Measurements from ENCODE around the gene GPSM1.
A peak's percentile ranks its signal among the peaks of the same experiment; 100 is the strongest.

GPSM1 gene, protein sequence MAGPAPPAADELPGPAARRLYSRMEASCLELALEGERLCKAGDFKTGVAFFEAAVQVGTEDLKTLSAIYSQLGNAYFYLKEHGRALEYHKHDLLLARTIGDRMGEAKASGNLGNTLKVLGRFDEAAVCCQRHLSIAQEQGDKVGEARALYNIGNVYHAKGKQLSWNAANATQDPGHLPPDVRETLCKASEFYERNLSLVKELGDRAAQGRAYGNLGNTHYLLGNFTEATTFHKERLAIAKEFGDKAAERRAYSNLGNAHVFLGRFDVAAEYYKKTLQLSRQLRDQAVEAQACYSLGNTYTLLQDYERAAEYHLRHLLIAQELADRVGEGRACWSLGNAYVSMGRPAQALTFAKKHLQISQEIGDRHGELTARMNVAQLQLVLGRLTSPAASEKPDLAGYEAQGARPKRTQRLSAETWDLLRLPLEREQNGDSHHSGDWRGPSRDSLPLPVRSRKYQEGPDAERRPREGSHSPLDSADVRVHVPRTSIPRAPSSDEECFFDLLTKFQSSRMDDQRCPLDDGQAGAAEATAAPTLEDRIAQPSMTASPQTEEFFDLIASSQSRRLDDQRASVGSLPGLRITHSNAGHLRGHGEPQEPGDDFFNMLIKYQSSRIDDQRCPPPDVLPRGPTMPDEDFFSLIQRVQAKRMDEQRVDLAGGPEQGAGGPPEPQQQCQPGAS

DNA sequence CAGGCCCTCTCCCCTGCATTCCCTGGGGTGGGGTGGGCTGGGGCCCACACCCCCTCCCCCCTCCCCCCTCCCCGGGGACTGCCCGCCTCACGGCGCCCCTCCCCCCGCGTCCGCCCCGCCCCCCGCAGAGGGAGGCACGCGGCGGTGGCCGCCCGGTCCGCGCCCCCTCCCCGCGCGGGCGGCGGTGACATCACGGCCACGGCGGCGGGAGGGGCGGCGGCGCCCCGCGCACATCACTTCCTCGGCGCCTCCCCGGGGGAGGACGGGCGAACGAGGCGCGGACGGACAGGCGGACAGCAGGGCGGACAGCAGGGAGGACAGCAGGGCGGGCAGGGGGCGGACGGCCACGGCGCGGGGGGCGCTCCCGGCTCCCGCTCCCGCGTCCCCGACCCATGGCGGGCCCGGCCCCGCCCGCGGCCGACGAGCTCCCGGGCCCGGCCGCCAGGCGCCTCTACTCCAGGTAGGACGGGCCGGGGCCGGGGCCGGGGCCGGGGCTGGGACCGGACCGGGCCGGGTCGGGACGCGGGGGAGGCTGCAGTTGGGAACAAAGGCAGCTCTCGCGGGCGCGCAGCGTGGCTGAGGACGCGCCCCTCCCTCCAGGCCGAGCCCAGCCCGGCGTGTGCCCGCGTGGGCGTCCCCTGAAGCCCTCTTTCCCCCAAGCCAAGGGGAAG lies at the start of gene GPSM1:
TSS of gene GPSM1 (plus strand) at position 236 of the 671 bp plus-strand sequence. CDS start at position 393, 157 bp downstream.
- DNase-seq (ENCODE audit: low read depth, low spot score), result no peak

DNA sequence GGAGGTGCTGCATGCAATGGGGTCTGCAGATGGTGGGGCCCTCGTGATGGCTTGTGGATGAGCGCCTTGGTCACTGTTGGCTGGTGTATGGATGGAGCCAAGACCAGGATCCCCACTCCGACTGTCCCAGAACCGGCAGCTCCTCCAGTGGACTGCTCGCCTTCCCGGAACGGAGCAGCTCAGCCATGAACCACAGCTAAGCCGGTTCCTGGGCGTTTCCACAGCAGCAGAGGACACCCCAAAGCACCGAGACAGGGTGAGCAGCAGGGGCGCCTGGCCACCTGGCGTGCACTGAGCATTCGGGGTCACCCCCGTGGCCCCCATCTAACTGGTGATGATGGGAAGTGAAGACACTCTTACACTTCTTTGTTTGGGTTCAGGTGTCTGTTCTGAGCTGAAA lies 49.6 kb upstream of the GPSM1 start:
- no peak for DNase-seq (ENCODE audit: low read depth, low spot score)

DNA sequence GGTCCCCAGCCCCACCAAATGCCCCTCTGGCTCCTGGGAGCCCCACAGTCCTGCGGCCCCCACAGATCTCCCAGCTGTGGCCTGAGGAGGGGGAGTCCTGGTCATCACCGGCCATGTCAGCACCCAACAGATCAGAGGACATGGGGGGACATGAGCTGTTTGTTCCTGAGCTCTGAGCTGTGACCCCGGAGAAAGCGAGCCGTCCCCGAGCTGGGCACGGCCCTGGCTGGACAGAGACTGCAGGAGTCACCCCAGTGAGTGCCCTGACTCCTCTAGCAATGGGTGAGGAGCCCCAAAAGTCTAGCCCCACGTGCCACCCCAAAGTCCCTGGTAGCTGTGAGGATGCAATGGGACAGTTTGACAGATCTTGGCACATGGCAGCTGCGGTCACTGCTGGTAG lies 49.1 kb upstream of the GPSM1 start:
- DNase-seq (ENCODE audit: low read depth, low spot score), result no peak

DNA sequence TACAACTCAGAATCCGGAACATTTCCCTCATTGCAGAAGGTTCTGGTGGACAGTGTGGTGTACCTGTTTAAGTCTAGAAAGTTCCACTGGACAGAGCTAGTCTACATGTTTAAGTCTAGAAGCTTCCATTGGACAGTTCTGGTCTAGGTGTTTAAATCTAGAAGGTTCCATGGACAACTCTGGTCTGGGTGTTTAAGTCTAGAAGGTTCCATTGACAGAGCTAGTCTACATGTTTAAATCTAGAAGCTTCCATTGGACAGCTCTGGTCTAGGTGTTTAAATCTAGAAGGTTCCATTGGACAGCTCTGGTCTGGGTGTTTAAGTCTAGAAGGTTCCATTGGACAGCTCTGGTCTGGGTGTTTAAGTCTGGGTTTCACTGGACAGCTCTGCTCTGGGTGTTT lies 48.4 kb upstream of the GPSM1 start:
- DNase-seq (ENCODE audit: low read depth, low spot score), result no peak

DNA sequence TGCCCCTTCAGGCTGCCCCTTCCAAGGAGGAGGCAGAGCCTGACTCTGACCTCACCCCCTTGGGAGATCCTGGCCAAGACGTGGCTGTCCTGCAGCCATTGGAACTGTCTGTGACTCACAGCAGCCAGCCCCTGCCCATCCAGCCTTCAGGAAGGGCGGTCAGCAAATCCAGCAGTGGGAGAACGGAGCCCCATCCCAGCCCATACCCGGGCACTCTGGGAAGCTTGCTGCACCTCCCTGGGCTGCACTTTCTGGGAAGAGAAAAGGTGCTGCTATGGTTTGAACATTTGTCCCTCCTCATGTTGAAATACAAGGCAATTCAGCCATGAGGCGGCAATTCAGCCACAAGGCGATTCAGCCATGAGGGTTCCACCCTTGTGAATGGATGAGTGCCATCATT lies 47.9 kb upstream of the GPSM1 start:
- no peak for DNase-seq (ENCODE audit: low read depth, low spot score)

DNA sequence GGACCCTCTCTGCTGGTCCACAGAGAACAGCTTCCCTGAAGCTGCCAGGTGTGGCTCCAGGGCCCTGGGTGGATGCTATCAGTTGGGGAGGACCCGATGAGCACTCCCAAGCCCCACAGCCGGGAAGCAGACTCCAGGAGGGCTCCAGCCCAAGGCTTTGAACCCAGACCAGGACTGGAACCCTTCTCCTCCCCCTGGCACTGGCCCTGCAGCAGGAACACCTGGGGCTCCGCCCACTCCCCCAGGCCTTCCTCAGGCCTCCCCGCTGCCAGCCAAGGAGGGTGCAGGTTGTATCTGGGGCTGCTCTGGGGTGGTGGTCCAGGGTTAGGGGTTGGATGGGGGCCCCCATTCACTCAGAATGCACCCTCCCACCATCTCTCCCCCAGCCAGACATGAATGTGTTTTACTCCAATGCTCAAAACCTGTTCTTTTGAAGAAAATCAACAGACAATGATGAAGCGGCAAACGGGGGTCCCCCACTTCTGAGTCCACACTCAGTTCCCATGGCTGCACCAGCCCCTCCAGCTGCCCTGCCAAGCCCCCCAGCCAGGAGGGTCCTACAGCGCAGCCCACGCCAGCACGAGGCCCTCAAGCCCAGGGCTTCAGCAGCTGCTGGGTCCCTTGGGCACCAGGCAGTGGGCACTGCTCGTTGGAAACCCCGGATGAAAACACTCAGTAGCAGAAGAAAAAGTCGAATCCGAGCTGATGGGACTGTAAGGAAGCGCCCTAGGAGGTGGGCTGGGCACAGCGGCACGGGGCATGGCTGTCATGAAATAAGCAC lies 46.6 kb upstream of the GPSM1 start:
- no peak for DNase-seq (ENCODE audit: low read depth, low spot score)

DNA sequence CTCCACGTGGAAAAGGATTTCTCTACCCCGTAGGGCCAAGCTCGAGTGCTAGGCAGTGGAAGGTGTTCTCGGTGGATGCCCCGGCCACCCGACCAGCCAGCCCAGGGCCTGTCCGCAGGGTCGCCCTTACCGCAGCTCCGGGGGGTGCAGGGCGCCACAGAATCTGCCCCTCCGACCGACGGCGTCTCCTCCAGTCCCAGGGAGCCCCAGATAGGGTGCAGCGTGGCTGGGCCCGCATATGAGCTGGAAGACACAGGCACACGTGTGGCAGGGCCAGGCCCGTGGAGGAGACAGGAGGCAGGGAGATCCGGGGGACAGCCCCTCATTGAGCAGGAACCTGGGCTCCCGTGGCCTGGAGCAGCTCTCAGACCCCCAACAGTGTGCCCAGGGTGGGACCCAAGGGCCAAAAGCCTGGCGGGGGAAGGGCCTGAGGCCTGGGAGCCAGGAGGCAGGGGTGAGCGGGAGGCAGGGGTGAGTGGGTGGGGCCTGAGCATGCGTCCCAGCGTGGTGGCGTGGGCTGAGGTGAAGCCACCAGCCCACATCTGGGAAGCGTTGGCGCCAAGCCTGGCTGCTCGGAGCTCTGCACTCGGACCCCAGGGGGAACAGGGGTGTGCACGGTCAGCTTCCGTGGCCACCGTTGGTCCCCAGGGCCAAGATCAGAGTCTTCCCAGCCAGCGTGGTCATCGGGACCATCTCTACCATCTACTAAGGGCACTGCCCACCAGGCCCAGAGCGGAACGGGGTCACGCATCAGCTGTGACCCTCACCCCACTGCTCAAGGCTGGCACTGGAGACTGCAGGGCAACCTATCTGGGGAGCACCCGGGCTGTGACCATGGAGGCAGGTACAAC lies 45.7 kb upstream of the GPSM1 start:
- DNase-seq (ENCODE audit: low read depth, low spot score), result no peak

DNA sequence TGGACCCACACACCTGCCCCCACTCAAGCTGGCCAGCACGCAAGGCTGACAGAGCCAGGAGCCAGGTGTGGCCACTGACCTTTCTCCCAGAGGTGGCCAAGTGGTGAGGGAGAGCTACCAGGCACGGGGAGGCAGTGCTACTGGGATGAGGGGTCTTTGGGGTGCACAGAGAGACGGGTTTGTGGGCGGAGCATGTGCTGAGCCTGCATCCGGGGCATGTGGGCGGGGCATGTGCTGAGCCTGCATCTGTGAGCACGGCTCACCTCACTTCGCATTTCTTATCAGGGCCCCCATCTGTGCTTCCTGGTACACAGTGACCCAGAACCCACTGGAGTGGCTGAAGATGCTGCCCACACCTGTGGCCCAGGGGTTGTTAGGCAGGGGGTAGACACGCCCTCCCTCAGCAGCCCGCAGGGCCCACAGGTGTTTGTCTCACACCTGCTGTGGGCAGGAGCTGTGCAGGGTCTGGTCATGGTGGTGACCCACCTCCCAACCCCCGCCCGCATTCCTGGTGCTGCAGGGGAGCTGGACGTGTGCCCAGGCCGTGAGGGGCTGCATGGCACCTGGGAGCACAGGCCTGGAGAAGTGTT lies 45.0 kb upstream of the GPSM1 start:
- DNase-seq (ENCODE audit: low read depth, low spot score), result no peak

DNA sequence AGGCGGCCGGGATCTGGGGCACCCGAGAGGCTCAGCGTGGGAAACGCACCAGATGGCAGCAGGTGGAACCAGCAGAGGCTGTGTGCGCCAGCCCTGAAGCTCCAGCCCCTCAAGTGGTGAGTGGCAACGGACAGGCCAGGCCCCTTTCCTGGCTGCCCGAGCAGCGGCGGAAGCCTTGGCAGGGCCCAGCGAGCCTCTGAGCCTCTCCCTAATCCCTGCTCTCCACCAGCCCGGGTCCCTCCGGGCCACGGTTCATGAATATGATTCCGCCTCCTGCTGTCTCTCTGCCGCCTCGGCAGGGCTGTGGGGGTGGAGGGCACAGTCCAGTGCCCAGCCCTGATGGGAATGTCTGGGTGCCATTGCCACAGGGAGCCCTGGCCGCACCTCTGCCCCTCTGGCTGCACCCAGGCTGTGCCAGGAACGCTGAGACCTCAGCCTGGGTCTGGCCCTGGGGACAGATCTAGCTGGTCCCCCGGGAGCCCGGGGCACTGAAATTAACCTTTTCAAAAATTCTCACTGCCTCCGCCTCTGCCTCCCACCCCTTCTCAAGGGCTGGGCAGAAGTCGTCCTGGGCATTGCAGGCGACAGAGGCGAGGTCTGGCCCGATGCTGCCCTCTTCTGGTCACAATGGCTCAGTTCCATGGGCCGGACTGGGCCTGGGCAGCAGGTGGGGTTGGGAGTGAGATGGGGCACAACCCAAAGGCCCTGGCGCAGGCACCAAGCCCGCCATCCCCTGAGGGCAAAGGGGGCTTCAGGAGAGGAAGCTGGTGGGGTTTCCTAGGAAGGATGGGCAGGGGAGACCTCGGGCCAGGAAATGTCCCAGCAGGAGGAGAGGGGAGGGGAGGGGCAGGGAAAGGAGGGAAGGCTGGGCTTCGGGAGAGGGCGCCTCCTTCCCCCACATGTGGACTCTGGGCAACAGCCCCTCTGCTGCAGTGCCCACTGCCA lies 43.8 kb upstream of the GPSM1 start:
- DNase-seq (ENCODE audit: low read depth, low spot score), result peak; percentile 93

DNA sequence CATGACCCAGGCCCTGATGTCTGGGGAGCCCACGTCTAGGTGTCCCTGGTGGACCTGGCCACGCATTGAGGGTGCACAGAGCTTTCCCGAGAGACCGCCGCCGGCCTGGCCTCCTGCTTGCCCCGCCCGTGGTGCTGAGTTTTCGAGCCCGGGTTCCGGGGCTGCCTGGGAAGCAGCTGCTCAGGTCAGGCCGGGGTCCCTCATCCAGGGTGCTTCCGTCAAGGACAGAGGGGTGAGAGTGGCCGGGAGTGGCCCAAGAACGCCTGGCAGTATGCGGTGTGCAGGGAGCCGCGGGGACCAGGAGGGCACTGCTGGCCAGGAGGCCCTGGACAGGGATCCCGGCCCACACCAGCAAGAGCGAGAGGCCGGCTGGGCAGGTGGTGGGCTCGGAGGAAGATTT lies 43.0 kb upstream of the GPSM1 start:
- no peak for DNase-seq (ENCODE audit: low read depth, low spot score)

DNA sequence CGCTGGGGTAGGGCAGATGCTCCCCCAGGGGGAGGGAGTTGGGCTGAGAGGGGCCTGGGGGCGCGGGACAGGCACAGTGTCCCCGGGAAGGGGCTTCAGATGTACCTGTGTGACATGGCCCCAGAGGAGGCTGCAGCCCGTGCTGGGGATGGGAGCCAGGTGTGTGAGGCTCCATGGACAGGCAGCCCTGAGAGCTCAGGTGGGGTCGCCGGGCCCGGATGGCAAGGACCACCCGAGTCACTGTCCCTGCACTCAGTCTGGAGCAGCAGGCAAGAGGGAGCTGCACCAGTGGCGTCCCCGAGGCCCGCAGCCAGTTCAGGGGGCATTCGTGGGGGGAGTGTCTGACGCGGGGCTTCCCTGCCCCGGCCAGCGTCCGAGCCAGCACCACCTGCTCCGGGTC lies 42.4 kb upstream of the GPSM1 start:
- no peak for DNase-seq (ENCODE audit: low read depth, low spot score)

DNA sequence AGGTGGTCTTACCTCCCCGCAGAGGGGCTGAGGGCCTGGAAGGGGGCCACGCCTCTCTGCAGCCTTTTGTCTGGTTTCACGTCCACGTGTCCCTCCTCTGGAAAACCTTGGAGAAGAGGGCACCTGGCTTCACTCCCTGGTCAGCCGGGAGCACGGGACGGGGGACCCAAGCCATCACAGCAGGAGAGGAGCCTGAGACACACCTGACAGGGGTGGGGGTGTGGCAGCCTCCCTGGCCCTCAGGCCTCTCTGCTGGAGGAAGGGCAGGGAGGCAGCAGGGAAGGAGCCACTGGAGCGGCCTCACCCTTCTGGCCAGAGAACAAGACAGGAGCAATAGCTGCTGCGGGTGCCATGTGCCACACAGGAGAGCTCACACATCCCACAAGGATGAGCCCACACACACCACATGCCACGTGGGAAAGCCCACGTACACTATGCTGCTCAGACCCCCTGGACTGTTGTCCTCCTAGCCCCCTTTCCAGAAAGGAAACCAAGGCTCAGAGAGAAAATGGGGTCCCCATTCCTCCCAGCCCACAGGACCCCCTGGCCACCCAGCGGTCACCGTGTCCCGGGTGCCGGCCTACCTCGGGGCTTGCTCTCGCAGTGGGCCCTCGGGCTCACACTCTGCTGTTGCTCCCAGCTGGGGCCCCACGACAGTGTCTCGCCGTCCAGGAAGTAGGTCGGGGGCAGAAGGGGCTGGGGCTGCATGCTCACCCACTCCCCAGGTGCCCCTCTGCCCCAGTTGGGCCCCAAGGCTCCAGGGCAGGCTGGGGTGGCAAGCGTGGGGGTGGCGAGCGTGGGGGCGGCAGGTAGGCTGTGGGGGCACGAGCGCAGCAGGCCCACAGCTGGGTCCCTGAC lies 41.6 kb upstream of the GPSM1 start:
- no peak for DNase-seq (ENCODE audit: low read depth, low spot score)

DNA sequence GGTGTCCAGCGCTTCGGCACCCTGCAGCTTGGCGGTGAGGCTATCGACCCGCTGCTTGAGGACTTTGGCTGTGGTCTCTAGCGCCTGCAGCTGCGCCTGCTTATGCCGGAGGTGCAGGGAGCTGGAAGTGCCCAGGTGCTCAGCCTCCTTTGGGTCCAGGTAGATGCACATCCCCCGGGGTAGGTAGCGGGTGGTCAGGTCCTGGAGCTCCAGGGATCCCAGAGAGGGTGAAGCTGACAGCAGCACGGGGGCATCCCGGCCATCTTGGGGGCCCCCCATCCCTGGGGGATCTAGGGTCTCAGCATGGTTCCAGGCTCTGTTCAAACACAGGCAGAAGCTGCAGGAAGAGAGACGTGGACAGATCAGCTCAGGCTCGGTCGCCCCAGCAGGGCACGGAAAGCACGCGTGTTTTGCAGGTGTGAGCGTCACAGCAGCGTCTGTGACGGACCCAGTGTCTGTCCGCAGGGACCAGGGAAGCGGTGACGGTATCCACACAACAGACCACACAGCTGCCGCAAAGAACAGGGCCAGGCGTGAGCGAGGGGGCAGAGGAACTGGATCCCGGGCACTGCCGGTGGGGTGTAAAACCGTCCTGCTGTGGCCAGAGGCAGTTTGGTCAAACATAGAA lies 40.9 kb upstream of the GPSM1 start:
- no peak for DNase-seq (ENCODE audit: low read depth, low spot score)

DNA sequence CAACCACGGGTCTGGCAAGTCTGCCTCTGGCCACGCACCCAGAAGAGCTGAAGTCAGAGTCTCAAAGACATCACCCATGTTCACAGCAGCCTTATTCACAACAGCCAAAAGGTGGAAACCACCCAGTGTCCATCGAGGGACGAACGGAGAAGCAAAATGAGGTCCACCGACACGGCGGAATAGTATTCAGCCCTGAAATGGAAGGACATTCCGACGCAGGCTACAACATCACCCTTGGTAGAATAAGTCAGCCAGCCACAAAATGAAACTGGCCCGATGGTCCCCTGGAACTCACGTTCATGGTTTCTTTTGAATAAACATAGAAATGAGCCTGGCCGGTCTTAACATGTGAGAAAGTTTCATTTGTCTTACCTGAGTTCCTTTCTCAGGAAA lies 40.4 kb upstream of the GPSM1 start:
- DNase-seq (ENCODE audit: low read depth, low spot score), result no peak

DNA sequence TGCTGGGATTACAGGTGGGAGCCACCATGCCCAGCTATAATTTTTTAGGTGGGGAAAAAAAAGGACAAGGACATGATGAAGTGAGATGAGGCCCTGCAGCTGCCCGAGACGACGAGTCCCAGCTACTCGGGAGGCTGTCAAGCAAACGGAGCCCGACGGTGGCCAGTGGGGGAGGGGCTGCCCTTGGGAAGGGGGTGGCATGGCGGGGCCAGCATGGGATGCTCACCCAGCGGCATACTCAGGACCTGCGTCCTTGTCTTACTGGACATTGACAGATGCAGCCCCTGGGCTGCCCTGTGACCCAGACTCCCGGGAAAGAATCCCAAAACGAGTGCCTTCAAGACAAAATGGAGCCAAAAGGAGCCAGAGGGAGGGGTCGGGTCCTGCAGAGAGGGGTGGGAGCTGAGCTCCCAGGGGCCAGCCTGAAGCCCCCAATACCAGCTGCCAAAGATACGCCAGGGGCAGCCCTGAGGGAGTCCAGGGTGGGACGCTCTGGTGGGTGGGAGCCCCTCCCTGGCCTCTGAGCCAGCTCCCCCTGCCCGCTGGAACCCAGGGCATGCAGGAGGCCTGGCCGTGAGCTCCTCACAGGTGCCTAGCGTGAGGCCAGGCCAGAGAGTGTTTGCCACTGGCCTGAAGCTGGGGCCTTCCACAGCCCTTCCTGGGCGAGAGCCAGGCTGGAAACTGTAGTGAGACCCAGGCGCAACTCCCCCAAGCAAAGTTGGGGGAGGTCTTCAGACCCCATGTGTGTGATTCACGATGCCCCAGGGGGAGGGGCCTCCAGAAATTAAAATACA lies 39.2 kb upstream of the GPSM1 start:
- DNase-seq (ENCODE audit: low read depth, low spot score), result no peak

DNA sequence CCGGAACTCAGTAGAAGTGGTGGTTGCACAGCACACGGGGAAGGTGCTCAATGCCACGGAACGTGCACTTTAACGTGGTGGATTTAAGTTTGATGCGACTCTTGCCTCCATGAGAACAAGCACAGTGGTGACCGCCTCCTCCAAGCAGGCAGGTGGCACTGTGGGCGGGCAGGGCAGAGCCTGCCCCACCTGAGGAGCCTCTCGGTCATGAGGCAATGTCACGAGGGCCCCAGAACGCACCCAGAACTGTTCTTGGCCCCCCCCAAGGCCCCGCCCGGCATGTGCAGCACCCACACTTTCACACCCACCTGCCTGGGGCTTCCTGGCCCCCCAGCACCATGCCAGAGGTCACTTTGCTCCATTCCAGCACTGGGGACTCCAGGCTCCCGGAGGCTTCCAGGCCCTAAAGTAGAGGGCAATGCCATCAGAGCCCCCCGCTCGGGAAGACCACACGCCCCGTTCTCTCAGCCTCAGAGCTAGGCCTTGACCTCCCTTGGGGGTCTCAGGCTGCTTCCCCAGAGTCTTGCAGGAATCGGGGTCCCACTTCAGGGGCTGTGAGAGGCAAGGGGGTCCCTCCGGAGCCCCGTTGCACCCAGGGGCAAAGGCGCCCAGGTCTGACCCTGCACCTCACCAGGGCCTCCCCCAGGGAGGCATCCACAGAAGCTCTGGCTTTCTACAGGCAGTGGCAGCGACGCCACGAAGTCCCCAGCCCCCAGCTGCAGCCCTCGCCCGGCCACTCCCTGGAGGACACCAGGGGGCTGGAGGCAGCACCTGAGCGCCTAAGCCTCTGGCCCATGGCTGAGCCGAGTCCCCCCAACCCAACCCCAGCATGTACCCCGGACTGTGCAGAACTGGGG lies 37.5 kb upstream of the GPSM1 start:
- no peak for DNase-seq (ENCODE audit: low read depth, low spot score)

Data from ELF-1 (cell line).